ENCODE results near the gene ANKRD6.
A peak's percentile ranks its signal among the peaks of the same experiment; 100 is the strongest.

ANKRD6 gene

GRCh38 chr6:89413006-89413400 lies 19.9 kb upstream of the ANKRD6 start:
- H3K4me3 ChIP-seq (ENCODE audit: extremely low read depth, insufficient read depth, low read length, poor library complexity, severe bottlenecking), result peak overlapping the region; percentile 62
- peaks cover 10% of the 10 kb centered on the region for H3K4me1 ChIP-seq (ENCODE audit: control insufficient read depth, insufficient read depth, low read length, poor library complexity, severe bottlenecking)
- WGBS, 2 experiments (ENCODE audit: insufficient coverage in 2 of 2), result 78 to 81% methylated on average over 5 of the region's 9 CpGs
- H3K36me3 ChIP-seq (ENCODE audit: control insufficient read depth, insufficient read depth, low read length), result no peaks in the 10 kb centered on the region
- H3K9me3 ChIP-seq (ENCODE audit: control insufficient read depth, low read length), result no peaks in the 10 kb centered on the region
- H3K27ac ChIP-seq (ENCODE audit: low read depth, low read length, severe bottlenecking), result no peak overlapping the region

GRCh38 chr6:89414215-89414614 lies 18.7 kb upstream of the ANKRD6 start:
- H3K9me3 ChIP-seq (ENCODE audit: control insufficient read depth, low read length), result no peaks in the 10 kb centered on the region
- no peaks in the 10 kb centered on the region for H3K36me3 ChIP-seq (ENCODE audit: control insufficient read depth, insufficient read depth, low read length)
- 33 to 100% methylated on average over 1 to 2 of the region's 2 CpGs for WGBS, 2 experiments (ENCODE audit: insufficient coverage in 2 of 2)
- H3K4me3 ChIP-seq (ENCODE audit: extremely low read depth, insufficient read depth, low read length, poor library complexity, severe bottlenecking), result no peak overlapping the region
- peaks cover 10% of the 10 kb centered on the region for H3K4me1 ChIP-seq (ENCODE audit: control insufficient read depth, insufficient read depth, low read length, poor library complexity, severe bottlenecking)
- H3K27ac ChIP-seq (ENCODE audit: low read depth, low read length, severe bottlenecking), result no peak overlapping the region

- Histone ChIP-seq H3K9me3 (ENCODE audit: control insufficient read depth, low read length) (no peaks in the 10 kb centered on the region), H3K4me3 (ENCODE audit: extremely low read depth, insufficient read depth, low read length, poor library complexity, severe bottlenecking) (no peak overlapping the region), H3K36me3 (ENCODE audit: control insufficient read depth, insufficient read depth, low read length) (no peaks in the 10 kb centered on the region), H3K4me1 (ENCODE audit: control insufficient read depth, insufficient read depth, low read length, poor library complexity, severe bottlenecking) (peaks cover 6% of the 10 kb centered on the region), H3K27ac (ENCODE audit: low read depth, low read length, severe bottlenecking) (no peak overlapping the region)
- WGBS, 2 experiments (ENCODE audit: insufficient coverage in 2 of 2), result 53 to 83% methylated on average over 1 to 2 of the region's 2 CpGs
These were observed 17.8 kb upstream of the ANKRD6 start for GRCh38 chr6:89415185-89415584.

DNA sequence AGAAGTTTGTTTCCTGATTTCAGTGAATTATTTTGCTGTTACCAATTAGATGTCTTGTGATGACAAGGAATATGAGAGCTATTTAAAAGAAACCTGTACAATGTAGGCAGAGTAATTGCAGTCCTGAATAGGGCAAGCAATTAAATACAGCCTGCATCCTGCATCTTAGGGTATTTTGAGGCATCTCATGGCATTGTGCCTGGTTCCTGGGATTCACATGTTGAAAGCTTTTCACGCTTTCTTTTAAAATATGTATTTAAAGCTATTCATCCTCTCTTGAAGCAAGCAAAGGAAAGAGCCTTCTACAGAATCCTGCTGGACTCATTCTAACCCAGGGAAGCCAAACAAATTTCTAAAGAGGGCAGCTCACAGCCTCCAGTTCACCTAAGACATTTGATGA lies 16.2 kb upstream of the ANKRD6 start:
- Histone ChIP-seq H3K9me3 (ENCODE audit: control insufficient read depth, low read length) (no peaks in the 10 kb centered on the region), H3K4me3 (ENCODE audit: extremely low read depth, insufficient read depth, low read length, poor library complexity, severe bottlenecking) (no peak overlapping the region), H3K27ac (ENCODE audit: low read depth, low read length, severe bottlenecking) (no peak overlapping the region), H3K36me3 (ENCODE audit: control insufficient read depth, insufficient read depth, low read length) (no peaks in the 10 kb centered on the region), H3K4me1 (ENCODE audit: control insufficient read depth, insufficient read depth, low read length, poor library complexity, severe bottlenecking) (no peaks in the 10 kb centered on the region)
- 100% methylated on average over 1 of the region's 1 CpG; no CpG with 5 or more reads in 1 of the 2 experiments for WGBS, 2 experiments (ENCODE audit: insufficient coverage in 2 of 2)

- H3K4me3 ChIP-seq (ENCODE audit: extremely low read depth, insufficient read depth, low read length, poor library complexity, severe bottlenecking), result no peak overlapping the region
- H3K27ac ChIP-seq (ENCODE audit: low read depth, low read length, severe bottlenecking), result peak overlapping the region; percentile 39
- no peaks in the 10 kb centered on the region for H3K4me1 ChIP-seq (ENCODE audit: control insufficient read depth, insufficient read depth, low read length, poor library complexity, severe bottlenecking)
- H3K9me3 ChIP-seq (ENCODE audit: control insufficient read depth, low read length), result no peaks in the 10 kb centered on the region
- H3K36me3 ChIP-seq (ENCODE audit: control insufficient read depth, insufficient read depth, low read length), result no peaks in the 10 kb centered on the region
- 57 to 59% methylated on average over 6 to 7 of the region's 7 CpGs for WGBS, 2 experiments (ENCODE audit: insufficient coverage in 2 of 2)
These were observed 2.6 kb upstream of the ANKRD6 start for GRCh38 chr6:89430201-89430962.

- H3K36me3 ChIP-seq (ENCODE audit: control insufficient read depth, insufficient read depth, low read length), result no peaks in the 10 kb centered on the region
- H3K4me1 ChIP-seq (ENCODE audit: control insufficient read depth, insufficient read depth, low read length, poor library complexity, severe bottlenecking), result no peaks in the 10 kb centered on the region
- no peaks in the 10 kb centered on the region for H3K9me3 ChIP-seq (ENCODE audit: control insufficient read depth, low read length)
- 7 to 8% methylated on average over 64 to 77 of the region's 80 CpGs for WGBS, 2 experiments (ENCODE audit: insufficient coverage in 2 of 2)
- H3K4me3 ChIP-seq (ENCODE audit: extremely low read depth, insufficient read depth, low read length, poor library complexity, severe bottlenecking), result peak overlapping the region; percentile 72
- H3K27ac ChIP-seq (ENCODE audit: low read depth, low read length, severe bottlenecking), result no peak overlapping the region
These were observed 549 bp downstream of the ANKRD6 start for GRCh38 chr6:89433252-89434149.

DNA sequence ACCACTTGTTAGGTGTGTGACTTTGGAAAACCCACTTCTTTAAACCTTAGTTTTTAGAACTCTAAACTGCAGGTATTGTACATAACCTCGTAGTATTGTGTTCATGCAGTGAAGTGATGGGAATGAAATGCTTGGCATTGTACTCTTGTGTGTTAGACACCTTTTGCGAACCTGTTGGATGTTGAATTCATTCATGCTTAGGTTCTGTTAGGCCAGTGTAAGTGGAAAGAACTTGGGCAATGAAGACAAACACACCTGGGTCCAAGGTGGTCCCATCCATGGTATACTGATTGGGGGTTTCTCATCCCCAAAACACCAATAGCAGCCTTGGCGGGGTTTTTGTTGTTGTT lies 1.2 kb downstream of the ANKRD6 start:
- H3K4me3 ChIP-seq (ENCODE audit: extremely low read depth, insufficient read depth, low read length, poor library complexity, severe bottlenecking), result peak overlapping the region; percentile 72
- H3K27ac ChIP-seq (ENCODE audit: low read depth, low read length, severe bottlenecking), result no peak overlapping the region
- no peaks in the 10 kb centered on the region for H3K36me3 ChIP-seq (ENCODE audit: control insufficient read depth, insufficient read depth, low read length)
- 92 to 100% methylated on average over 1 to 2 of the region's 3 CpGs for WGBS, 2 experiments (ENCODE audit: insufficient coverage in 2 of 2)
- H3K9me3 ChIP-seq (ENCODE audit: control insufficient read depth, low read length), result no peaks in the 10 kb centered on the region
- no peaks in the 10 kb centered on the region for H3K4me1 ChIP-seq (ENCODE audit: control insufficient read depth, insufficient read depth, low read length, poor library complexity, severe bottlenecking)

DNA sequence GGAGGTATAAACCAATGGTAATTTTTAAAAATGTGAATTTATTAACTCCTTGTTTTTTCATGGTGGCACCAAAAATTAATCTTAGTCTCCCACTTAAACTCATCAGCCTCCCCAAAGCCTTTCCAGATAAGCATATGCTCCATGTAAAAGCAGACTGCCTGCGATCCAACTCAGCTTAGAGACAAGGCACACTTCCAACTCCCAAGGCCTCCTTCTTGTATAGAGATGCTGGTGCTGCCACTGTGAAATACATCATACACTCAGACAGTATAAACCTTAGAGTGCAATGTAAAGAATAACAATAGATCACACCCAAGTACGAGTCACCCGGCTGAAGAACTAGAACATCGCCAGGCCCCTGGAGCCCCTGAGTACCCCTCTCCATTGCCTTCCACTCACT lies 2.0 kb downstream of the ANKRD6 start:
- Histone ChIP-seq H3K4me3 (ENCODE audit: extremely low read depth, insufficient read depth, low read length, poor library complexity, severe bottlenecking) (no peak overlapping the region), H3K9me3 (ENCODE audit: control insufficient read depth, low read length) (no peaks in the 10 kb centered on the region), H3K4me1 (ENCODE audit: control insufficient read depth, insufficient read depth, low read length, poor library complexity, severe bottlenecking) (no peaks in the 10 kb centered on the region), H3K36me3 (ENCODE audit: control insufficient read depth, insufficient read depth, low read length) (no peaks in the 10 kb centered on the region), H3K27ac (ENCODE audit: low read depth, low read length, severe bottlenecking) (no peak overlapping the region)
- WGBS, 2 experiments (ENCODE audit: insufficient coverage in 2 of 2), result 78% methylated on average over 3 of the region's 4 CpGs; no CpG with 5 or more reads in 1 of the 2 experiments

GRCh38 chr6:89436226-89436625 lies 3.3 kb downstream of the ANKRD6 start:
- WGBS, 2 experiments (ENCODE audit: insufficient coverage in 2 of 2), result 100% methylated on average over 1 of the region's 2 CpGs; no CpG with 5 or more reads in 1 of the 2 experiments
- no peak overlapping the region for H3K4me3 ChIP-seq (ENCODE audit: extremely low read depth, insufficient read depth, low read length, poor library complexity, severe bottlenecking)
- H3K27ac ChIP-seq (ENCODE audit: low read depth, low read length, severe bottlenecking), result no peak overlapping the region

DNA sequence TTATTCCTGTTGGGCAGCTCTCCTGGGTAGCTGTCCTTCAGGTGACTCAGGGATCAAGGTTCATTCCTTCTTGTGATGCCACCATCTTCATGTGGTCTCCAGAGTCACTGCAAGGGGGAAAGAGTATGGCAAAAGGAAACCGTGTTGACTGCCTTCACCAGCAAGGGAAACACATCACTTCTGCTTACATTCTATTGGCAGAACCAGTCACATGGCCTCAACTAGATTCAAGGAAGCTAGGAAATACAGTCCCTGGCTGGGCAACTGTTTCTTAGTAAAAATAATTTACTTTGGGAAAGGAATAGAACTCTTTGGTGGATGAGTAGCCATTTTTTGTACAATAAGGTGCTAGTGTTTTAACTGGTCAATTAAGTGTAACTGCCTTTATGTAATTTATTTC lies 5.3 kb downstream of the ANKRD6 start:
- no peak overlapping the region for H3K27ac ChIP-seq (ENCODE audit: low read depth, low read length, severe bottlenecking)
- no CpG with 5 or more reads among the region's 1 CpG for WGBS, 2 experiments (ENCODE audit: insufficient coverage in 2 of 2)

More at GRCh38 chr6:89436226-89436625, 3.3 kb downstream of the ANKRD6 start:
- H3K9me3 ChIP-seq (ENCODE audit: control insufficient read depth, low read length), result no peaks in the 10 kb centered on the region
- no peaks in the 10 kb centered on the region for H3K4me1 ChIP-seq (ENCODE audit: control insufficient read depth, insufficient read depth, low read length, poor library complexity, severe bottlenecking)
- no peaks in the 10 kb centered on the region for H3K36me3 ChIP-seq (ENCODE audit: control insufficient read depth, insufficient read depth, low read length)

More for the DNA sequence above, 5.3 kb downstream of the ANKRD6 start:
- no peaks in the 10 kb centered on the region for H3K9me3 ChIP-seq (ENCODE audit: control insufficient read depth, low read length)
- H3K4me1 ChIP-seq (ENCODE audit: control insufficient read depth, insufficient read depth, low read length, poor library complexity, severe bottlenecking), result no peaks in the 10 kb centered on the region
- no peaks in the 10 kb centered on the region for H3K36me3 ChIP-seq (ENCODE audit: control insufficient read depth, insufficient read depth, low read length)
- H3K4me3 ChIP-seq (ENCODE audit: extremely low read depth, insufficient read depth, low read length, poor library complexity, severe bottlenecking), result no peak overlapping the region
